ENCODE results near the gene NUP62. TPM values are rescaled to one million over a fixed set of nuclear protein-coding genes. Genes with fewer than 3 reads are reported as not detected.

NUP62 gene
- polyA plus RNA-seq, 1 donor (not counting 4 experiments of a cell fraction or from before 2014, with no cell fraction given): 12.9 TPM

- no peaks in the 10 kb centered on the region for H3K9me3 ChIP-seq (ENCODE audit: control insufficient read depth, low read depth, low read length)
- FAIRE-seq (no peak), DNase-seq (ENCODE audit: low read depth, low spot score) (no peak)
- dilution Hi-C loops (cut with MboI; ENCODE audit: extremely low pct_ligation_motif_present, low sequenced_read_pairs): no loop called here
- TF ChIP-seq EZH2 (IDR thresholded peaks at IDR 0.05; ENCODE audit: low read length) (no peak), CTCF (optimal IDR thresholded peaks at IDR 0.05 in 1 of 3, IDR thresholded peaks at IDR 0.05 in 1 of 3, conservative IDR thresholded peaks at IDR 0.05 in 1 of 3; ENCODE audit: extremely low read depth in 1 of 3, insufficient read depth in 2 of 3, low read length in 3 of 3) (no peak)
- peak overlapping the region; percentile 53 for H3K9ac ChIP-seq (ENCODE audit: control insufficient read depth, extremely low read depth, insufficient read depth, low read length)
- H3K27me3 ChIP-seq (ENCODE audit: control insufficient read depth, extremely low read depth, insufficient read depth, low read length): no peaks in the 10 kb centered on the region
- peaks cover 12 to 24% of the 10 kb centered on the region in 2 experiments for H3K36me3 ChIP-seq (ENCODE audit: control insufficient read depth in 2 of 2, extremely low read depth in 1 of 2, insufficient read depth in 2 of 2, low read length in 2 of 2)
- H2AFZ ChIP-seq (ENCODE audit: control insufficient read depth, low read length): no peak overlapping the region
- H3K9me1 ChIP-seq (ENCODE audit: control insufficient read depth, extremely low read depth, insufficient read depth, low read length): no peaks in the 10 kb centered on the region
- peak overlapping the region; percentile 42 for H3K27ac ChIP-seq (ENCODE audit: control insufficient read depth, insufficient read depth, low read length)
- H4K20me1 ChIP-seq (ENCODE audit: control insufficient read depth, extremely low read depth, insufficient read depth, low read length): no peaks in the 10 kb centered on the region
- H3K4me3 ChIP-seq (ENCODE audit: control insufficient read depth in 2 of 3, extremely low read depth in 1 of 3, insufficient read depth in 2 of 3, low read depth in 1 of 3, low read length in 3 of 3): peak overlapping the region; percentile 11 to 52 (median 29)
- peaks cover 33% of the 10 kb centered on the region for H3K4me1 ChIP-seq (ENCODE audit: control insufficient read depth, extremely low read depth, insufficient read depth, low read length)
- H3K79me2 ChIP-seq (ENCODE audit: control insufficient read depth, insufficient read depth, low read length): peaks cover 34% of the 10 kb centered on the region
- peak overlapping the region; percentile 69 for H3K4me2 ChIP-seq (ENCODE audit: control insufficient read depth, extremely low read depth, insufficient read depth, low read depth, low read length)
Observed at GRCh38 chr19:49870309-49870901, 58.9 kb downstream of the NUP62 start.

- no peaks in the 10 kb centered on the region for H3K9me1 ChIP-seq (ENCODE audit: control insufficient read depth, extremely low read depth, insufficient read depth, low read length)
- H3K27ac ChIP-seq (ENCODE audit: control insufficient read depth, insufficient read depth, low read length): peak overlapping the region; percentile 42
- peaks cover 31% of the 10 kb centered on the region for H3K4me1 ChIP-seq (ENCODE audit: control insufficient read depth, extremely low read depth, insufficient read depth, low read length)
- no peaks in the 10 kb centered on the region for H3K9me3 ChIP-seq (ENCODE audit: control insufficient read depth, low read depth, low read length)
- DNase-seq (ENCODE audit: low read depth, low spot score): peak; percentile 97
- peaks cover 15 to 29% of the 10 kb centered on the region in 2 experiments for H3K36me3 ChIP-seq (ENCODE audit: control insufficient read depth in 2 of 2, extremely low read depth in 1 of 2, insufficient read depth in 2 of 2, low read length in 2 of 2)
- H3K4me2 ChIP-seq (ENCODE audit: control insufficient read depth, extremely low read depth, insufficient read depth, low read depth, low read length): peak overlapping the region; percentile 69
- peaks cover 36% of the 10 kb centered on the region for H3K79me2 ChIP-seq (ENCODE audit: control insufficient read depth, insufficient read depth, low read length)
- no peaks in the 10 kb centered on the region for H3K27me3 ChIP-seq (ENCODE audit: control insufficient read depth, extremely low read depth, insufficient read depth, low read length)
- dilution Hi-C loops (cut with MboI; ENCODE audit: extremely low pct_ligation_motif_present, low sequenced_read_pairs): no loop called here
- no peak overlapping the region for H2AFZ ChIP-seq (ENCODE audit: control insufficient read depth, low read length)
- peak; percentile 99 for FAIRE-seq
- peak overlapping the region; percentile 11 to 52 (median 29) for H3K4me3 ChIP-seq (ENCODE audit: control insufficient read depth in 2 of 3, extremely low read depth in 1 of 3, insufficient read depth in 2 of 3, low read depth in 1 of 3, low read length in 3 of 3)
- TF ChIP-seq EZH2 (IDR thresholded peaks at IDR 0.05; ENCODE audit: low read length) (no peak), CTCF (optimal IDR thresholded peaks at IDR 0.05 in 1 of 3, IDR thresholded peaks at IDR 0.05 in 1 of 3, conservative IDR thresholded peaks at IDR 0.05 in 1 of 3; ENCODE audit: extremely low read depth in 1 of 3, insufficient read depth in 2 of 3, low read length in 3 of 3) (no peak)
- H4K20me1 ChIP-seq (ENCODE audit: control insufficient read depth, extremely low read depth, insufficient read depth, low read length): peaks cover 5% of the 10 kb centered on the region
- H3K9ac ChIP-seq (ENCODE audit: control insufficient read depth, extremely low read depth, insufficient read depth, low read length): peak overlapping the region; percentile 53
Observed at GRCh38 chr19:49869484-49870308, 59.6 kb downstream of the NUP62 start.

Measured in keratinocyte (primary cell).